Loucy (cell line): Measurements from ENCODE around the gene GON7.

ENCODE experiments used
- CTCF ChIP-seq: fragments of 200-600 bp; sonication (generic); conservative IDR thresholded peaks from 2 replicates; pipeline ENCODE4 v1.5.1; 2014; ENCODE audit warnings: mild to moderate bottlenecking, antibody characterized with exemption, low read length
- EZH2phosphoT487 ChIP-seq: fragments of 200-600 bp; IDR thresholded peaks from 2 replicates; pipeline ENCODE4 v1.6.1; 2018; ENCODE audit warnings: antibody characterized with exemption, mild to moderate bottlenecking, moderate library complexity, borderline replicate concordance

GRCh38 chr14:93232159-93232558 lies 25.3 kb upstream of the GON7 start:
- TF ChIP-seq CTCF = no peak
- no peak for TF ChIP-seq EZH2phosphoT487
